Left lobe of liver (tissue), 2 donors: ENCODE data around the gene KLF16. TPM values are rescaled to one million over a fixed set of nuclear protein-coding genes. Genes with fewer than 3 reads are reported as not detected.

Source experiments
- ATAC-seq: fragments of 200-7000 bp; cut with Tn5 transposase; one replicate; pipeline ENCODE4 v1.9.1; 2020; ENCODE audit warnings: mild to moderate bottlenecking, moderate library complexity
- DNase-seq: peaks from one replicate; pipeline ENCODE4 v3.0.0-alpha.2; 2020; ENCODE audit warnings: low spot score
- total RNA-seq: library from RNA; stranded (reverse); gene quantifications from one replicate; pipeline ENCODE4 v1.2.1, GENCODE V29; 2021
- donor health status: DM: no; HTN: no; CAD: no; lungs with moderate emphysema.
- donor health status: DM: no; HTN: yes; CAD: no.

The KLF16 gene
- total RNA-seq, 1 donor from 2014 or later = 11.9 TPM

- ATAC-seq (no peak), DNase-seq (no peak)
These were observed 18.3 kb downstream of the KLF16 start for GRCh38 chr19:1845125-1845515.

GRCh38 chr19:1844513-1845124 is 18.8 kb downstream of the KLF16 start:
- ATAC-seq (no peak), DNase-seq (no peak)

GRCh38 chr19:1843646-1844394 is 19.6 kb downstream of the KLF16 start:
- no peak for ATAC-seq
- DNase-seq = no peak

- DNase-seq (no peak), ATAC-seq (no peak)
These were observed 20.3 kb downstream of the KLF16 start for GRCh38 chr19:1843116-1843515.

- no peak for ATAC-seq
These were observed 22.0 kb downstream of the KLF16 start for GRCh38 chr19:1841209-1841924.

GRCh38 chr19:1840541-1841115 is 22.8 kb downstream of the KLF16 start:
- DNase-seq (peak; percentile 77), ATAC-seq (peak; percentile 56)

More at GRCh38 chr19:1841209-1841924, 22.0 kb downstream of the KLF16 start:
- no peak for DNase-seq

GRCh38 chr19:1839658-1840540 is 23.5 kb downstream of the KLF16 start:
- ATAC-seq = peak; percentile 79
- peak; percentile 93 for DNase-seq

GRCh38 chr19:1837625-1838105 is 25.7 kb downstream of the KLF16 start:
- ATAC-seq = peak; percentile 45
- peak; percentile 78 for DNase-seq

GRCh38 chr19:1837222-1837565 is 26.2 kb downstream of the KLF16 start:
- DNase-seq (no peak), ATAC-seq (no peak)

GRCh38 chr19:1836458-1837221 is 26.7 kb downstream of the KLF16 start:
- no peak for ATAC-seq
- no peak for DNase-seq

GRCh38 chr19:1833540-1833939 is 29.8 kb downstream of the KLF16 start:
- ATAC-seq (peak; percentile 76), DNase-seq (peak; percentile 93)

GRCh38 chr19:1832046-1832663 is 31.2 kb downstream of the KLF16 start:
- ATAC-seq (no peak), DNase-seq (no peak)

- DNase-seq (no peak), ATAC-seq (no peak)
These were observed 32.4 kb downstream of the KLF16 start for GRCh38 chr19:1830978-1831377.

- ATAC-seq (no peak), DNase-seq (no peak)
These were observed 32.8 kb downstream of the KLF16 start for GRCh38 chr19:1830568-1830967.

GRCh38 chr19:1829958-1830357 is 33.4 kb downstream of the KLF16 start:
- ATAC-seq (no peak), DNase-seq (no peak)

- DNase-seq (no peak), ATAC-seq (no peak)
These were observed 34.8 kb downstream of the KLF16 start for GRCh38 chr19:1828279-1829238.

GRCh38 chr19:1827566-1828278 is 35.7 kb downstream of the KLF16 start:
- ATAC-seq = peak; percentile 41
- no peak for DNase-seq
